Body of pancreas (tissue), 4 donors: ENCODE data around the gene TSPAN3.

ENCODE experiments used
- POLR2A ChIP-seq, 3 donors: fragments of 450-650 bp; IDR thresholded peaks; one replicate each; pipeline ENCODE4 v1.6.1; 2016; ENCODE audit warnings: antibody characterized with exemption in 3 of 3, mild to moderate bottlenecking in 2 of 3
- TF ChIP-seq, protein P1 (sequence below), 7 experiments: fragments of 450-650 bp in 4 of 7; fragments of 200-600 bp in 3 of 7; sonication (generic) in 3 of 7; IDR thresholded peaks; one replicate each; pipeline ENCODE4 v1.5.1; 2016 to 2019; ENCODE audit warnings: antibody characterized with exemption in 7 of 7

- TF ChIP-seq, protein P1, sequence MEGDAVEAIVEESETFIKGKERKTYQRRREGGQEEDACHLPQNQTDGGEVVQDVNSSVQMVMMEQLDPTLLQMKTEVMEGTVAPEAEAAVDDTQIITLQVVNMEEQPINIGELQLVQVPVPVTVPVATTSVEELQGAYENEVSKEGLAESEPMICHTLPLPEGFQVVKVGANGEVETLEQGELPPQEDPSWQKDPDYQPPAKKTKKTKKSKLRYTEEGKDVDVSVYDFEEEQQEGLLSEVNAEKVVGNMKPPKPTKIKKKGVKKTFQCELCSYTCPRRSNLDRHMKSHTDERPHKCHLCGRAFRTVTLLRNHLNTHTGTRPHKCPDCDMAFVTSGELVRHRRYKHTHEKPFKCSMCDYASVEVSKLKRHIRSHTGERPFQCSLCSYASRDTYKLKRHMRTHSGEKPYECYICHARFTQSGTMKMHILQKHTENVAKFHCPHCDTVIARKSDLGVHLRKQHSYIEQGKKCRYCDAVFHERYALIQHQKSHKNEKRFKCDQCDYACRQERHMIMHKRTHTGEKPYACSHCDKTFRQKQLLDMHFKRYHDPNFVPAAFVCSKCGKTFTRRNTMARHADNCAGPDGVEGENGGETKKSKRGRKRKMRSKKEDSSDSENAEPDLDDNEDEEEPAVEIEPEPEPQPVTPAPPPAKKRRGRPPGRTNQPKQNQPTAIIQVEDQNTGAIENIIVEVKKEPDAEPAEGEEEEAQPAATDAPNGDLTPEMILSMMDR (IDR thresholded peaks at IDR 0.05): no peak
- no peak for TF ChIP-seq POLR2A (IDR thresholded peaks at IDR 0.05)
Observed at GRCh38 chr15:77066971-77067690, 3.8 kb downstream of the TSPAN3 start.
